GM21526 (cell line): Measurements from ENCODE around the gene KCNJ9.

Experiments
- ATAC-seq: cut with Tn5 transposase; IDR thresholded peaks from one replicate; pipeline ENCODE4 v1.9.1; 2021; ENCODE audit warnings: moderate library complexity; ENCODE audit not compliant: unreplicated experiment, low FRiP score

The KCNJ9 gene

DNA sequence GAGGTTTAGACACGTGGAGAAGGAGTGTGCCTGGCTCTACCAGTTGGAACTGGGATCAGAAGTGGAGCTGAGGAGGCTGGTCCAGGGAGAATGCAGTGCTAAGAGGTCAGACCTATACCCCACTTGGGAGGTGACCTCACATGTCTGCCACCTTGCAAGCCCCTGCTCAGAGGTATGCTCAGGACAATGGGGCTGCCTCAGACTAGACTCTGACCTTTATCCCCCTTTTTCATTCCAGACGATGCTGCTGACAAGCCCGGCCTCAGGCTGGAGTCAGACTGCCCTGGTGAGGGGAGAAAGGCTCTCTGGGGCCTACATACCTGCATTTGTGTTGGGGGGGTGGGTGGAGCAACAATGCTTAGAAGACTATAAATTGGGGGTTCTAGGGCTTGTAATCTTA is 16.6 kb upstream of the KCNJ9 start:
- no peak for ATAC-seq

DNA sequence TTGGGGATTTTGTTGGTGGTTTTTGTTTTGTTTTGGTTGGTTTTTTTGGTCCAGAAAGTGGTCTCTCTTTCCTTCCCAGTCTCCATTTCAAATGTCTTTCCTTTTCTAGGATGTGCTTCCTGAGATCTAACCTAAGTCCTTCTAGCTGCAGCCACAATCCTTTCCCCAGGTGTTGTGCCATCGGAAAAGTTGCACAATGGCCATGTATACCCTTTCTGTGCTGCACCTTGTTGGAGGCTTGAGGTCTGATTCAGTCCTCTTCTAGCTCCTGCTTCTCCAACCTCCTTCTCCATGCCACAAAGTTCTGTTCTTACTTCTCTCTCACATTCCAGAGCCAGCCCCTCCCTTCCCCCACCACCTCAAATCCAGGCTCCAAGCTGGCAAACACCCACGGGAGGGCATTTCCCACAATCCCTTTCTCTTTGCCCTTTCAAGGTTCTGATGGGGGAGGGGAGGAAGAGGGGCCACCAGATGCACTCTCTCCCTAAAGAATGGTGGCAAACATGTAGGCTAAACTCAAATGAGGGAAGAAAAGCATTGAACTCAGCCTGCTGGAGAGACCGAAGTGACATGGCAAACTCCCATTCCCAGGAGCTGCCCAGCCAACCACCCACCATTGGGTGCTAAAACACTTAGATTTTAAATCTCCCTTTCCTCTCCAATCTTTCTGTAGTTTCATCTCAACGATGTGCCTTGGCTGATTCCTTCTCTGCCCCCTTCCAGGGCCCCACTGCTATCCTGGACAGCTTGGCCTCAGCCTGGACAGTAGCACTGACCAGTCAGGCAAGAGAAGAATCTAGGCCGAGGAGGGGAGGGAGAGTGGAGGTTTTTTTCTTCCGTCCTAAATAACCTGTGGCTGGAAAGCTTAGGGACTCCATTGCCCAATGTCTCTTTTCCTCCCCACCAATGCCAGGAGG is 14.3 kb upstream of the KCNJ9 start:
- ATAC-seq, result no peak

DNA sequence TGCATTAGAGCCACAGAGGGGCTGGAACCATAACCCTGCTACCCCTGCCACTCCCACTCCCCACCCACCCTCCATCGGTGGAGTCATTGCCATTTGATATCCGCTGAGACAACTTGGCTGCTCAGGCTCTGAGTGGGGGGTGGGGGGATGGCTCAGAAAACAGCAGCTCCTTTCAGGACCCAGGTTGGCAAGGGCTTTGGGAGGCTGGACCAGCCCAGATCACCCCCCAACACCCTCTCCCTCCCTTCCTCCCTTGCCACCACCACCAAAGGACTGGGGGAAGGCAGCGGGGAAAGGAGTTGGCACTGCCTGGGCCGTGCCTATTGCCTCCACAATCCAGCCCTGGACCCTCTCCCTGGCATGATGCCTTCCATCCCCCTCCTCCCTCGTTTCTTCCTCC is 13.1 kb upstream of the KCNJ9 start:
- ATAC-seq, result no peak

DNA sequence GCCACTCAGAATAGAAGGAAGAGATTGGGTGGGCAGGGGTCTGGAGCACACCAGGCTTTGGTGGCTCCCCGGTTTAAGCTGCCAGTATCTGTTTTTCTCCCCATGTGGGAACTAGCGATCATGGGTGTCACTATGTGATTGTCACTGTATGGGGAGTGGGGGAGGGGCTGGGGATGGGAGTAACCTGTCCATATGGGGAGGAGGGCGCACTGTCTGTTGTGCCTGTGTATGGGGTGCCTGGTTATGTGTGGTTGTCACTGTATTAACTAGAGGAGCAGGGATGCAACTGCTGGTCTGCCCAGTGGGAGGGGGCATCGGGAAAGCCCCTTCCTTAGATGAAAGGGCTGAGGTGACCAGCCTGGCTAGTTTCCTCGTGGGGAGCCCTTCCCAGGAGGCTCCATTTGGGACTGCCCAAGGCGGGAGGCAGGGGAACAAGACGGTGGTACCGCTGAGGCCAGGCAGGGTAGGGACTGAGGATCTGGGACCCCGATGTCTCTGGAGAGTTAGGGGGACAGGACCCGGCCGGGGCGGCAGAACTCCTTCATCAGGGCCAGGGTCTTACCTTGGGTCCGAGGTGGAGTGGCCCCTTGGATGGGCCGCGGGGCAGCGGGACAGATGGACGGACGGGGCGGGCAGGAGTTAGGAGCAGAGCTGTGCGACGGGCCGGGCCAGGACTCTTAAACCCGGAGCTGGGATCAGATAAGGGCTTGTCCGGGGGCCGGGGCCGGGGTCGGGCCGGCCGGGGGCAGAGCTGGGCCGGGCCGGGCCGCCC is 11.7 kb upstream of the KCNJ9 start, which contains the start of gene KCNJ10:
KCNJ10 (minus strand) TSS at position 701 of the 772 bp plus-strand sequence. CDS start 27,628 bp downstream, outside the sequence.
- no peak for ATAC-seq

DNA sequence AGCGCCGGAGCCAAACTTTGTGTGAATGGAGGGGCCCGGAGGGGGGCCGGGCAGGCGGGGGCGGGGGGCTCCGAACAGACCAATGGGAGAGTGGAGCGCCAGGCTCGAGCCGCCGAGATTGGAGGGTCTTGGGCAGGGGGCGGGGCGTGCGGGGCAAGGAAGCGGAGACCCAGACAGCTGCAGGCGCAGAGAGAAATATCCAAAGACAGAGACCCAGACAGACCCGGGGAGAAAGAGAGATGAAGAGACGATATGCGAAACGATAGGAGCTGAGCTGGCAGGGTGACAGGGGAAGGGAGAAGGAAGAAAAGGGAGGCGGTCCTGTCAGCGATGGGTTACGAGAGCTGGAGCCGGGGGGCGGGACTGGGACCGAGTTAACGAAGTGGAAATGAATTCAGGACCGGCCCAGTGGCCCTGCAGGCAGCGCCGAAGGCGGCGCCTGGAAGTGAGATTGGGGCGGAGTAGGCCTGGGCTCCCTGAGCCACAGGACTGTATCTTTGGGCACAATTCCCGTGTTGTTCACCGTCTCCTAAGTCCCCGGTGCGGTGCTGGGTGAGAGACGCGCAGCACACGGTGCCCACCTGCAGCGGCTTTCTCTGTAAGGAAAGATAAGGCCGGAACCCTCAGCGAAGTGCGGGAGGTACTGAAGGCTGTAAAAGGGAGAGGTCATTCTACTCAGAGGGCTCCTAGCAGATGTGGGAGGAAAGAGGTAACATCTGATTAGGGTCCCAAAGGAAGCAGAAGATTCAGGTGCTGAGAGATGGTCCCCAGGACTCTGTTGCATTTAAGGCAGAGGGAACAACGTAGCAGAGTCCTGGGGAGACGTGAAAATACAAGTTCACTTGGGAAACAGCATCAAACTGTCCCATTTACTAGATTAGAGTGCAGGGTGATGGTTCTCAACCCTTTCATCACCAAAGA is 10.8 kb upstream of the KCNJ9 start:
- no peak for ATAC-seq

DNA sequence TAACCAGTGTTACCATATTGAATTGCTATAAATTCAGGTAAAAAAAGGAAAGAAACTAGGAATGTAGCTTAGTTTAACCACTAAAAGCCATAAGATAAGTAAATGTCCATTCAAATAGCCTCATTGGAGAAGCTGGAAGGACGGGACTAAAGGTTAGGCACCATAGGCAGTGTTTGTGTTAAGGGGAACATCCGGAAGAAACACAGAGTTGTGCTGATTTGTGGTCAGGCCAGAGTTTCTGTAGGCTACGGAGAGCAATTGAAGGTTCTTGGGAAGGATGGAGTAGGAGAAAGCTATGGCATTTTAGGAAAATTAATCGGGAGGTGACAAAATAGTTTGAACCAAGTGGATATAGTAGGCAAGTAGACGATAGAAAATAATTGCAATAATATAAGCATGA is 10.0 kb upstream of the KCNJ9 start:
- ATAC-seq, result no peak

DNA sequence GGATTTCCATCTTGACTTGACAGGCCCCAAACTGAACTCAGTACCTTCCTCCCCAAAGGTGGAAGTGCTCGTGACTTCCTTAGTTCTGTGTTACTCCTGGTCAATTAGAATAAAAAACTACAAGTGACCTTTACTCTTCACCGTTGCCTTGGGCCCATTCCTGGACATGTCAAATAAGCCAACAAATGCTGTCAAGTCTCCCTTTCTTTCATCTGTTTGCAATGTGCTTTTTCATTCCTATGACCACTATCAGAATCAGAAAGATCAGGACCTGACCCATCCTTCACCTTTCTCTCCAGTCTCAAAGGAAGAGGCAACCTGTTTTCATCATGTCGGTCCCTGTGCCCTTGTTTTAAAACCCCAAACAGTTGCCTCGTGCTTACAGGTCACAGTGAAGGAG is 6.5 kb upstream of the KCNJ9 start:
- ATAC-seq, result no peak

DNA sequence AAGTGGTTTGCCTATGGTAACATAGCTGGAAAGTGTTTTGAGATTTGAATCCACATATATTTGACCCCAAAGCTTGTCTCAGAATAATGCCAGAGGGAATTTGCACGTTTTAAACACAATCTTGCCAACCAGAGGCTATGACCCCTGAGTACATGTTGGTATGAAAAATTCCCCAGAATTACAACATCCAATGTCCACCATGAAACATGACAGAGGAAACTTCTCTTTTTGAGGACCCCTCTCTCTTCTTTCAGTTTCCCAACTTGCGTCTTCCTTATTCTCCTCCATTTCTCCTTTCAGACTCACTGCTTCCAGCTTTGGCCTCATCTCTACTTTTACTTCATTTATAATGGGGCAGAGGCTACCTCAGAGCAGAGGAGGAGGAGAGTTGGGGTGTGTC is 5.5 kb upstream of the KCNJ9 start:
- ATAC-seq, result no peak

DNA sequence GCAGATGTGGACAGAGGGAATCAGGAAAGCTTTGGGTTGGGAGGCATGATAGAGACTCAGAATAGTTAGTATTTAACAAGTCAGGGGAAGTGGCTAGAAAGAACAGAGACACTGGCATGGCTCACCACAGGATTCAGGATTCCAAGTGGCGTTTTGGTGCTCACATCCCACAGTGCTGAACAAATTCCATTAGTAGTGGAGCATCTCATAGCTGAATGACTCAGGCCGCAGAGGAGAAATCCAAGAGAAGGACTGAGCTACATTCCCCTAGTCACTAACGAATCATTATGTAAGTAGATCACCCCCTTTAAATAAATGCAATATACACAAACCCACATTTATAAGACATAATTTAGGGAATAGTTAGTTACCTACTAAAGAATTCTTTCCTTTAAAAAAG is 5.0 kb upstream of the KCNJ9 start:
- ATAC-seq, result no peak

DNA sequence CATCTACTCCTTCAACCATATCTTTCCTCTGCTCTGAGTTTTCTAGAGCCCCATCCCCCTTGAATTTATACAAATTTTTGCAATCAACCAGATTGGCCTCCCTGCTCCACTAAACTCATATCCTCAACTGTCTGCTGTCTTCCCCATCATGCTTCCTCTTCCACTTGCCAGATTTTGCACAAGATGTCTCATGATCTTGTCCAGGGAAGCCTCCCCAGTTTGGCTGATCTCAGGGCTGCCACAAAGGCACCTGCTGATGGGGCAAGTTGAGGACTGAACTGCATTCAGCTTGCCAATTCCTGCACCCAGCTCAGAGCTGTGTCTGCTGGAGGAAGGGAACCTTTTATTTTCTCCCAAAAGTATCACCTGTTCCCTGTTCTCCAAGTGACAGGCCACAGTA is 3.9 kb upstream of the KCNJ9 start:
- ATAC-seq, result no peak

DNA sequence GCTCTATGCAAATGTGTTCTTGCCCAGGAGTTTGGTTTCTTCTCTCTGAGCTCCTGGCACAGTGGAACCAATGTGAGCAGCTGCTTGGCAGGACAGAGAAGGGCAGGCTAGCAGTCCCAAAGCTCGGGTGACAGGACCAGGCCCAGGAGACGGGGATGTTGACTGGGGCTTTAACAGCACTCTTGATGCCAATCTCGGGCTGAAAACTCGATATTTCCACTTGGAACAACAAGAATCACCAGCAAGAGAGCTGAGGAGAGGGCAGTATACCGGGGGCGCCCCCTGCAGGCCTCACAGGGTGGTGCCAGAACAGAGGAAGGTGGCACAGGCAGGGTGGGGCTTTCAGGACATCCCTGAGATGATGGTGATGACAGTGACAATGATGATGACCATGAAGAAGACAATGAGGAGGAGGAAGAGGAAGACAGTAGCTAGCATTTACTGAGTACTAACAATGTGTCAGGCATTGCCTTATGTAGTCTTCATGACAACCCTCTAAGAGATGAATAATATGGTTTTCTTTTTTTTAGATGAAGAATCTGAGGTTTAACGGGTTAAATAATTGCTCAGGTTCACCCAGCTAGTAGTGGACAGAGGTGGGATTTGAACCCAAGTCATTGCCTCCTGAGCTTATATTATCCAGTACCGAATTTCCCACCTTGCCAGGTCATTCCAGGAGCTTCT is 2.7 kb upstream of the KCNJ9 start:
- ATAC-seq, result peak; percentile 73

DNA sequence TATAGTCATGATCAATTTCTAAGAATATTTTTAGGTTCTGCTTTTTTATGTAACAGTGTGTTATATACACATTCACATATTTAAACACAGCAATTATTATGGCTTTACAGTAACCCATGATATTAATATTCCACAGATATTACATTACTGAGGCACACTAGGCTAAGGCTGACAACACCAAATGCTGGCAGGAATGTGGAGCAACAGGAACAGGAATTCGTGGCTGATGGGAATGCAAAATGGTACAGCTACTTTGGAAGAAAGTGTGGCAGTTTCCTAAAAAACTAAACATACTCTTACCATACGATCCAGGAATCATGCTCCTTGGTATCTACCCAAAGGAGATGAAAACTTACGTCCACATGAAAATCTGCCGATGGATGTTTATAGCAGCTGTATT is 1.9 kb upstream of the KCNJ9 start:
- ATAC-seq, result no peak

DNA sequence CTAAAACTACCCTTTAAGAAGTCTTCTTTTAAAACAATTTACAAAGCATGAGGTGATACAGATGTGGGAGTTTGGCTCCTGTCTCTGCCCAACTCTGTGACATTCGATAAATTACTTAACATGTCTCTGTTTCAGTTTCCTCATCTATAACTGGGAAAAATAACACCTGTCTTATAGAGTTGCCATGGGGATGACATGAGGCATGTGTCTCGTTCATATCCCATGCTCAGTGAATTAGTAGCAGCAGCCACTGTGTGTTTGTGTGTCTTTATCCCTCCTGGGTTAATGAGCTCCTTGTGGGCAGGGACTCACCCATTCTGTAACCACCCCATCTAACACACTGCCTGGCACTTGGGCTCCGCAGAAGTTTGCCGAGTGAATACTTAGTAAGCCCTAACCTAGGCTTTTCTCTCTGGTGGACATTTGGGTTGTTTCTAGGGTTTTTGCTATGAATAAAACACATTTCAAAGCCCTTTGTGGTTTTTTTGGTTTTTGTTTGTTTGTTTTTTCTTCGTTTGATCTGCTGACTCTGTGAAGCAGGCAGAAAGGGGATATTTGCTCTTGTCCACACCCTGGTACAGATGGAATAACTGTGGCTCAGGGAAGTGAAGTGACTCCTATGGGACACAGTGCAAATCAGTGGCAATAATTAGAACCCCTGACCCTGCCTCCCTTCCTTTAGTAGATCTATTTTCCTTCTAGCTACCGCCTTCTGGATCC is 797 bp upstream of the KCNJ9 start:
- ATAC-seq, result no peak

DNA sequence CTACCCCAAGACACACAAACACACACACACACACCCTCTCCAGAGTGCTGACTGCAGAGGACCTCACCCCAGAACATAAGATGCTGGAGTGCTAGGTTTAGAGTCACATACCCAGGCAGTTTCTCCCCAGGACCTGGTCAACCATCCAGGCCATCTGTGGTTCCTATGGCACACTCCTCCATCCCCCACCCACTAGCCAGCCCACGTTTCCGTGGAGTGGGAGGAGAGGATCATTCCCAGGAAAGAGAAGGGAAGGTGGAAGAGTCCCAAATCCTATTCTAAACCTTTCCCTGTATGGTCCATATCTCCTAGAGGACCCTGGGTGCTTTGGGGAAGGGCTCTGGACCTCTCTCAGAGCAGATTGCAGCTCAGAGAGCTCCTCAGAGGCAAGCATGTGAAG is 1.1 kb downstream of the KCNJ9 start:
- ATAC-seq, result no peak

DNA sequence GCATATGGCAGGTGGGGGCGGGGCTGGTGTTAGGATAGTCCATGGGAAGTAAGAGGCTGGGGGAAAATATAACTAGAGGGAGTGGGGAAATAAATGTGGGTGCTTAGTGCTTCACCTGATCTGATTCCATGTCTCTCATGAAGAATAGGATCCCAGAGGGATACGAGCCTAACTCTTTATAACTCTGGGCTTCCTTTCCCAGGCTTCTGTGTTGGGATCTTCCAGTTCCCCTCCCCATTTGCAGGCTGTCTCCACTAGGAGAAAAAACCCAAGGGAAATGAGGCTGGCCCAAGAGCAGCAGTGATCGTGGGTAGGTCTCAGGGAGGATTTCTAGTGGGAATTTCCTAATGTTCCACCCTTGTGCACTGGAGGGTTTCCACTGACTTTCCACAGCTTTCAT is 1.6 kb downstream of the KCNJ9 start:
- no peak for ATAC-seq

DNA sequence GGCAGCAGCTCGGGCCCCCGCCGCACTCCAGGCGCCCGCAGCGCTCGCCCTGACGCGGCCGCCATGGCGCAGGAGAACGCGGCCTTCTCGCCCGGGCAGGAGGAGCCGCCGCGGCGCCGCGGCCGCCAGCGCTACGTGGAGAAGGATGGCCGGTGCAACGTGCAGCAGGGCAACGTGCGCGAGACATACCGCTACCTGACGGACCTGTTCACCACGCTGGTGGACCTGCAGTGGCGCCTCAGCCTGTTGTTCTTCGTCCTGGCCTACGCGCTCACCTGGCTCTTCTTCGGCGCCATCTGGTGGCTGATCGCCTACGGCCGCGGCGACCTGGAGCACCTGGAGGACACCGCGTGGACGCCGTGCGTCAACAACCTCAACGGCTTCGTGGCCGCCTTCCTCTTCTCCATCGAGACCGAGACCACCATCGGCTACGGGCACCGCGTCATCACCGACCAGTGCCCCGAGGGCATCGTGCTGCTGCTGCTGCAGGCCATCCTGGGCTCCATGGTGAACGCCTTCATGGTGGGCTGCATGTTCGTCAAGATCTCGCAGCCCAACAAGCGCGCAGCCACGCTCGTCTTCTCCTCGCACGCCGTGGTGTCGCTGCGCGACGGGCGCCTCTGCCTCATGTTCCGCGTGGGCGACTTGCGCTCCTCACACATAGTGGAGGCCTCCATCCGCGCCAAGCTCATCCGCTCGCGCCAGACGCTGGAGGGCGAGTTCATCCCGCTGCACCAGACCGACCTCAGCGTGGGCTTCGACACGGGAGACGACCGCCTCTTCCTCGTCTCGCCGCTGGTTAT is 2.8 kb downstream of the KCNJ9 start:
- no peak for ATAC-seq

DNA sequence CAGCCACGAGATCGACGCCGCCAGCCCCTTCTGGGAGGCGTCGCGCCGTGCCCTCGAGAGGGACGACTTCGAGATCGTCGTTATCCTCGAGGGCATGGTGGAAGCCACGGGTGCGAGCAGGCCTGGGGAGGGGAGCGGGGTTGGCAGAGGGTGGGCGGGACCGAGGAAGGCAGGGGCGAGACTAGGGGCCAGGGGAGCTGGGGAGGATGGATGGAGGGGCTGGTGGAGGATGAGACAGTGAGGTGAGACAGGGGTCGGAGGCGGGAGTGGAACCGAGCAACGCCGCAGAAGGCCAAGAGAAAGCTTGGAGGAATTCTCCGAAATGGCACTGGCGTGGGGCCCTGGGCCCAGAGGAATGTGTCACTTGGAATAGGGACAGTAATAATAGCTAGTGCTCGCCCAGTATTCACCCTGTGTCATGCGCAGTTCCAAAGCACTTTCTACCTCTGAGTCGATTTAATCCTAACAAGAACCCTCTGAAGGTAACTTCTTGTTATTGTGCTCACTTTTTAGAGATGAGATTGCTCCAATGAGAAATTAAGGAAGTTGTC is 3.5 kb downstream of the KCNJ9 start:
- ATAC-seq, result no peak

DNA sequence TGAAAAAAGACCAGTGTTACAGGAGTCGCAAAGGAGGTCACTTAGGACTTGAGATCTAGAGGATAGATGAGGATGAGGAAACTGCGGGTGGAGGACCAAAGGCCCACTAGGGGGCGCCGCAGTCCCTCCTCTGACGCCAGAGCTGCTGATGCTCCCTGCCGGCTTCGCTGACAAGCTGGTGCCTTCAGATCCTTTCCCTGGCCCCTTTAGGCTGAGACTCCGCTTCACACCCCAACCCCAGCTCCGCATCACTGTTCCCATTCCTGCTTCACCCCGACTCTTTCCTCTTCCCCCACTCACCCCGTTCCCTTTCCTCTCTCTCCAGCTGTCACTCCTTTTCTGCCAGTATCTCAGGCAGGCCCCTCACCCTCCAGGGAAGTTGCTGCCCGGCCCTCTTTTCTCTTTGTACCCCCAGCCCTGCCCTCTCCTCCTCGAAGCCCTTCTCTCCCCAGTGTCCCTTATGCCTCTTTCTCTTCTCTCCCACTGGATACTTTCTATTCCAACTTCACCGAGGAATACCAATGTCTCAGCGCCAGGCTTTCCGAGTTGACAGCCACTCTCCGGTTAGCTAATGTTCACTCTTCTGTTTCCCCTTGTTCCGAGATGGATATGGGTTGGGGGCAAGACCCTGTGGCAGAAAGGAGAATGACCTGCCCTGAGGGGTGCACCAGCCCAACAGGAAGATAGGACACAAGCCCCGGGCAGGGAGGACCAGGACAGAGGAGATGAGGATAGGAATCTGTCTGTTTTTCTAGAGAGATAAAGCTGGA is 4.5 kb downstream of the KCNJ9 start:
- no peak for ATAC-seq
